Fibroblast of skin of scalp (primary cell): Measurements from ENCODE around the gene ENKD1.

Source experiments
- DNase-seq: peaks from one replicate; pipeline ENCODE4 v3.0.0-alpha.2; 2013

Gene ENKD1

GRCh38 chr16:67648764-67649407, 17.7 kb downstream of the ENKD1 start:
- DNase-seq, result no peak

GRCh38 chr16:67648088-67648763, 18.3 kb downstream of the ENKD1 start:
- no peak for DNase-seq

GRCh38 chr16:67647681-67648080, 18.9 kb downstream of the ENKD1 start:
- no peak for DNase-seq

- DNase-seq, result no peak
These were observed 19.4 kb downstream of the ENKD1 start for GRCh38 chr16:67647111-67647651.

GRCh38 chr16:67645397-67646121, 21.0 kb downstream of the ENKD1 start:
- DNase-seq, result no peak

GRCh38 chr16:67644038-67644437, 22.5 kb downstream of the ENKD1 start:
- DNase-seq, result no peak

- DNase-seq, result no peak
These were observed 24.5 kb downstream of the ENKD1 start for GRCh38 chr16:67641779-67642708.

- no peak for DNase-seq
These were observed 28.9 kb downstream of the ENKD1 start for GRCh38 chr16:67637625-67638024.

GRCh38 chr16:67636713-67637112, 29.8 kb downstream of the ENKD1 start:
- no peak for DNase-seq

GRCh38 chr16:67632415-67633172, 34.0 kb downstream of the ENKD1 start:
- peak; percentile 26 for DNase-seq

- no peak for DNase-seq
These were observed 38.3 kb downstream of the ENKD1 start for GRCh38 chr16:67628216-67628615.

- DNase-seq, result no peak
These were observed 52.7 kb downstream of the ENKD1 start for GRCh38 chr16:67613808-67614207.
